NCI-H128 (cell line): ENCODE data around the gene RNGTT.
"Not testable (repeated sequence)": the region's sequence is repeated elsewhere in the genome, so short reads cannot be mapped to it uniquely, and the experiment has no call there.

Experiments
- DNase-seq: peaks from one replicate; lab custom pipeline; 2025; ENCODE audit not compliant: unreplicated experiment; lab: John Stamatoyannopoulos, UW

The RNGTT gene

GRCh38 chr6:88741071-88741470, 222.3 kb downstream of the RNGTT start:
- DNase-seq: no peak

- DNase-seq: no peak
Measured at GRCh38 chr6:88734544-88734943, 228.9 kb downstream of the RNGTT start.

- DNase-seq: no peak
Measured at GRCh38 chr6:88730611-88731011, 232.8 kb downstream of the RNGTT start.

- no peak for DNase-seq
Measured at GRCh38 chr6:88728756-88729155, 234.7 kb downstream of the RNGTT start.

- DNase-seq: not testable (repeated sequence)
Measured at GRCh38 chr6:88726409-88726808, 237.0 kb downstream of the RNGTT start.

DNA sequence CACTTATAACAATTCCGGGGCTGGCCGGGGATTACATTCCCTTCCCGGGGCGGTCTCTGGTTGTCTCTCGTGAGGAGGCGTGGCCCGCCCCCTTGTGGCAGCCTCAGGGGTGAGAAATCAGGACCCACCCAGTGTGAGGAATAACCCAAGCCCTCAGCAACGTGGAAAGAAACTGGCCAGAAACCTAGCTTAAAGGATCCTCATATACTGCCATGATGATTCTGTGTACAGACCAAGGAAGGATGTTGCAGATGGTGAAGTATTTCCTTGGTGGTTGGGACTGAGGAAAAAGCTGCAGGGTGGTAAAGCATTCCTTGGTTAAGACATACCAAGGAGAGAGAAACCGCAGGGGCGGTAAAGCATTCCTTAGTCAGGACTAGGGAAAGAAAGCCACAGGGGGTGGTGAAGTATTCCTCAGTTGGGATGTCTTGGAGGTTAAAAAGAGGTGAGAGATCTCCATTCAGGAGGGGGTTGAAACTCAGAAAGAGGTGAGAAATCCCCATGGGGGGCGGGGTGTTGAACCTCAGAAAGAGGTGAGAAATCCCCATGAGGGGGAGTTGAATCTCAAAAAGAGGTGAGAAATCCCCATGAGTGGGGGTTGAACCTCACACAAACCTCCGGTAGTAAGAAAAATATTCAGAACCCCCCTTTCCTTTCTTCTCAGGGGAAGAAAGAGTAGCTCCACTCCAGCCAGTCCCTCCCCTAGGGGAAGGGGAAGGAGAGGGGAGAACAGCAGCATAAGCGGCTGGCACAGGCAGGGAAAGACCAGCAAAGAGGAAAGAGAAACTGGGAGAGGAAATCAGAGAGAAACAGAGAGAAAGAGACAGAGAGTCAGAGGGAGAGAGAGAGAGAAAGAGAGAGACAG, 238.1 kb downstream of the RNGTT start:
- DNase-seq: no peak

DNA sequence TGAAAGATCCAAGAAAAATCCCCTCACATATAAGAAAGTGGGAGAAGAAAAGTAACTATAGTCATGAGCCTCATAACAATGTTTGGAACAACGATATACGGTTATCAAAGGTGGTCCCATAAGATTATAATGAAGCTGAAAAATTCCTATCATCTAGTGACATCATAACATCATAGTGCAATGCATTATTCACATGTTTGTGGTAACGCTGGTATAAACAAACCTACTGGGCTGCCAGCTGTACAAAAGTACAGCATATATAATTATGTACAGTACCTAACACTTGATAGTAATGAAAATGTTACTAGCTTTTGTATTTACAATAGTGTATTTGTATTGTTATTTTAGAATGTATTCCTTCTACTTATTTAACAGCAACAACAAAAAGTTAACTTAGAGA, 240.7 kb downstream of the RNGTT start:
- DNase-seq: no peak

DNA sequence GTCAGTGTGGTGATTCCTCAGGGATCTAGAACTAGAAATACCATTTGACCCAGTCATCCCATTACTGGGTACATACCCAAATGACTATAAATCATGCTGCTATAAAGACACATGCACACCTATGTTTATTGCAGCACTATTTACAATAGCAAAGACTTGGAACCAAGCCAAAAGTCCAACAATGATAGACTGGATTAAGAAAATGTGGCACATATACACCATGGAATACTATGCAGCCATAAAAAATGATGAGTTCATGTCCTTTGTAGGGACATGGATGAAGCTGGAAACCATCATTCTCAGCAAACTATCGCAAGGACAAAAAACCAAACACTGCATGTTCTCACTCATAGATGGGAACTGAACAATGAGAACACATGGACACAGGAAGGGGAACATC, 247.0 kb downstream of the RNGTT start:
- DNase-seq: not testable (repeated sequence)

DNA sequence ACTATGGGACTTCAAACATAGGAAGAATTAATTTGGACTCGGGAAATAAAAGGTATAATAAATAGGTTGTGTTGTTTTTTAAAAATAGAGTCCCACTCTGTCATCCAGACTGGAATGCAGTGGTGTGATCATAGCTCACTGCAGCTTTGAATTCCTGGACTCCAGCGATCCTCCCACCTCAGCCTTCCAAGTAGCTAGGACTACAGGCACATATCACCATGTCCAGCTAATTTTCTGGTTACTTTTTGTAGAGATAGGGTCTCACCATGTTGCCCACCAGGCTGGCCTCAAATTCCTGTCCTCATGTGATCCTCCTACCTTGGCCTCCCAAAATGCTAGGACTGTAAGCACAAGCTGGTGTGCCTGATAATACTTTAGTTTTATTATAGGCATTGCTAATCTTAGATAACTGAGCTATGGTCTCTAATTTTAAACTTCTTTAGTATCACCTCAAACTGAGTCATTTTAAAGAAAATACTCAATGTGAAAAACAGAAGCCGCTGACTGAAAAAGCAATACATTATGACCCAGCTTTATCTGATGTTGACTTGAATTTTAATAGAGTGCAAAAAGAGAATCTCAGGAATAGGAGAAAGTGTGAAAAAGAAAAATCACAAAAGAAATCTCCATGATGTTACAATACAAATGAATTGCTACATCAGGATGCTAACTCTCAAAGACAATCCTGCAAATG, 251.0 kb downstream of the RNGTT start:
- no peak for DNase-seq

DNA sequence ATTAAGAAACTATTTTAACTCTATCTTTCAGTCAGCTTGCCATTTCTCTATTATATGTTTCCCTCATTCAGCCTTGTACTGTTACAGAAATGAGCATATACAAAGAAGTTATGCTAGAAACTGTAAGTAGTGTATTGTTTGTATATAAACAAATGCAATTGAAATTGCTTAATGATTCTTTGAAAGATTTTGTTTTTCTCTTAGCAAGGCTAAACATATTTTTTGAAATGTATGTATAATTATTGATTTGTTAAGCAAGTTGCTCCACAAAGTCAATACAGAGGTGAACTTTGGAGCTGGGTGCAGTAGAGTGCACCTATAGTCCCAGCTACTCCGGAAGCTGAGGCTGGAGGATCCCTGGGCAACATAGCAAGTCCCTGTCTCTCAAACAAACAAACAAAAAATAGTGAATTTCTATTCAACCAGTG, 253.6 kb downstream of the RNGTT start:
- no peak for DNase-seq

DNA sequence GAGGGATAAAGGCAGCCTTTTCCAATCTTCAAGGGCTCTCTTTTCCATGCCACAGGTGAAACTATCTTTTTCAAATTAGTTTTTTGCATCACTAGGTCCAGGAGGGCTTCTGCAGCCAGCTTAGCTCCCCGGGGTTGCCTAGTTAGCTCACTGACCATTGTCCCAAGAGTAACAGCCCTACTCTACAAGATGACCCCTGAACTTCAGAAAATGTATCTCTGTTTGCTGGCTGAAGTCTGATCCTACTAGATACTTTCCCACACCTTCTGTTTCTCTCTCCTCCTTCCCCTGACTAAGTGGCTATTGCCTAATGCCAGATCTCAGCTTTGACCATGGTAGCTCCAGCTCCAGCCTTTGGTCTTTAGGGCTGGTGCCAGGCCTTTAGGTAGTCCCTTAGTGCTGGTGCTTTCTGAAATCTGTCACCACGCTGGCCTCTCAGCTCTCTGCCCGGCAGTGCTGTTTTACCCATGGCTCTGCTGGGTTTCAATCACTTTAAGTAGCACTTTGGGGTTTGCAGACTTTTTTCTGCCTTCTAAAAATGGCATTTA, 255.1 kb downstream of the RNGTT start:
- DNase-seq: no peak

DNA sequence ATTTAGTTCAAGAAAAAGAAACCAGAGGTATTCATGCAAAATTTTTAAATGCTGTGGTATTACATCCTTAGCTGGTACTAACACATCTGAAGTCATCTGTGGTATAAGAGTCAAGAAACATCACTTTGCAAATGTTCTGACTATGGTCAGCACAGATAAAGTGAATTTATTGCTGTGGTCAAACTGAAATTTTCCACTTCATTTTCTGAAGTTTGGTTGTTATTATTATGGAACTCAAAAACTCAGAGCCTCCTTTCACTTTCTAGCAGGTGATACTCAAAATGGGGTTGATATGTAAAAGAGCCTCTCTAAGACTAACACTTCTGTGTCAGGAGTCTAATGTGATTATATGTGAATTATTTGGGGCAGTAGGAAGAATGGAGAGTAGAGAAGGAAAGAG, 257.8 kb downstream of the RNGTT start:
- DNase-seq: no peak

GRCh38 chr6:88704980-88705379, 258.4 kb downstream of the RNGTT start:
- no peak for DNase-seq

DNA sequence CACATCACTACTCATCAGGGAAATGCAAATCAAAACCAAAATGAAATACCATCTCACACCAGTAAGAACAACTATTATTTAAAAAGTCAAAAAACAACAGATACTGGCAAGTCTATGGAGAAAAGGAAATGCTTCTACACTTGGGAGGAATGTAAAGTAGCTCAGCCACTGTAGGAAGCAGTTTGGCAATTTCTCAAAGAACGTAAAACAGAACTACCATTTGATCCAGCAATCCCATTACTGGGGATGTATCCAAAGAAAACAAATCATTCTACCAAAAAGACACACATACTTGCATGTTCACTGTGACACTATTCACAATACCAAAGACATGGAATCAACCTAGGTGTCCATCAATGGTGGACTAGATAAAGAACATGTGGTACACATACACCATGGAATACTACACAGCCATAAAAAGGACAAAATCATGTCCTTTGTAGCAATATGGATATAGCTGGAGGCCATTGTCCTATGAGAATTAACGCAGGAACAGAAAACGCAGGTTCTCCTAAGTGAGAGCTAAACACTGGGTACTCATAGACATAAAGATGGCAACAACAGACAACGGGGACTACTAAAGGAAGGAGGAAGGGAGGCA, 260.4 kb downstream of the RNGTT start:
- DNase-seq: no peak

DNA sequence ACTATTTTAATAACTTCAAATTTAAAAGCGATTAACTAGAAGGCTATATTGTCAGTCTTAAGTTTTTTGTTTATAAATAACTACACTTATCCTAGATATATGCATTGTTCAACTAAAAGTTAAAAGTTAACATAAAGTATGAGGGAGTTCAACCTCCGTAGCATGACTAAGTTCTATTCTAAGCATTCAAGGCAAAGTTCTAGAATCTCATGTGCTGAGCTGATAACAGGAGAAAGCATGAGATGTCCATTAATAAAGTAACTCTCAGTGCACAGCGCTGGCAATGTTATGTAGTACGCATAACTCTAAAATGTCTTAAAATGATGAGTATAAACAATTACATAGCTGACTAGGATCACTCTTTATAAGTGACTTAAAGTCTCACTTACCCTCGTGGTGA, 264.8 kb downstream of the RNGTT start:
- no peak for DNase-seq

DNA sequence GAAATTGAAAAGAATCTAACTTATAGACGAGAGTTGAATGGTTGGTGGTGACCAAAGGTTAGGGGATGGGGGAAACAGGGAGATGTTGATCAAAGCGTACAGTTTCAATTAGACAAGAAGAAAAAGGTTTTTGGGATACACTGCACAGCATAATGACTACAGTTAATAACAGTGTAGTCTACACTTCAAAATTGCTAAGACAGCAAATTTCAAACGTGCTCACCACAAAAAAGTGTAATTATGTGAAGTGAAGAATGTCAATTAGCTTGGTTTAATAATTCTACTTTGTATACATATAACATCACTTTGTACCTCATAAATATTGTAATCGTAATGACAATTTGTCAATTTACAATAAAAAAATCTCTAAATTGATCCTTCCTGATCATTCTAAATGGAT, 267.5 kb downstream of the RNGTT start:
- DNase-seq: no peak

GRCh38 chr6:88683734-88684133, 279.7 kb downstream of the RNGTT start:
- no peak for DNase-seq

GRCh38 chr6:88680654-88681053, 282.8 kb downstream of the RNGTT start:
- no peak for DNase-seq

DNA sequence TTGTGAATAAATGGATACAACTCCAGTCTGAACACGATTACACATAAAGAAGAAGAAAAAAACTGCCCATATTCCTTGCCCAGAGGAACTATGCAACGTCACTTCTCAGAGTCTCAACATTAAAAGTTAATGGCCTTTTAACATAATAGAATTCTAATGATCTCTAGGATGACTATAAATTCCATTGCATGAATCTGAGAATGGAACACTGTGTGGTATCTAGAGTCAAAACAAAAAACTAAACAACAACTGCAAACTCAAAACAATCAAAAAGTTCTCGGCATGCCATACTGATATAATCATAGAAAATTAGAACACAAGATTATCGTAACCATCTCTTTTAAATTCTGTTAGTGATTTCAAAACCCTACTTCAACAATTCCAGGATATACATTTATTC, 283.6 kb downstream of the RNGTT start:
- no peak for DNase-seq

DNA sequence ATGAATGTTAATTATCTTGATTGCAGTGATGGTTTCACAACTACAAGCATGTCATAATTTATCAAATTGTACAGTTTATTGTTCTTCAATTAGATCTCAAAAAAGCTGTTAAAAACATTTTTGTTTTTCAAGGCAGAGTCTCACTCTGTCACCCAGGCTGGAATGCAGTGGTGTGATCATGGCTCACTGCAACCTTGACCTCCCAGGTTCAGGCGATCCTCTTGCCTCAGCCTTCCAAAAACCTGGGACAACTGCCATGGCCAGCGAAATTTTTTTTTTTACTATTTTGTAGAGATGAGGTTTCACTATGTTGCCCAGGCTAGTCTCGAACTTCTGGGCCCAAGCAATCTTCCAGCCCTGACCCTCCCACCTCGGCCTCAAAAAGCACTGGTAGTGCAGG, 286.1 kb downstream of the RNGTT start:
- DNase-seq: no peak

GRCh38 chr6:88671624-88672023, 291.8 kb downstream of the RNGTT start:
- DNase-seq: no peak

DNA sequence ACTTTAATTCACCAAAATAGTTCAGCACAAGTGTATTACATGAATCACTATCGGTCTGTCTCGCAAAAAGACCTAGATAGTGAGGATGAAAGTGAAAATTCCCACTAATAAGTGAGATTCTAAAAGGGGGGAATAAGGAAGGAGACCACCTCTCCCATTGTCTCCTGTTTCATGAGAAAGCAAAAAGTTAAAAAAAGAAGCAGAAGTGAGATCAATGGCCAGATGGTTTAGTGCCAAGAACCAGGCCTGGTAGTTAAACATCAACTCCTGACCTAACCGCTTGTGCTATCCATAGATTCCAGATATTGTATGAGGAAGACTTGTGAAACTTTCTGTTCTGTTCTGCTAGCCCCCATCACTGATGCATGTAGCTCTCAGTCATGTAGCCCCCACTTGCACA, 293.0 kb downstream of the RNGTT start:
- DNase-seq: no peak
